Activated CD4-positive, alpha-beta memory T cell treated with anti-CD3 and anti-CD28 coated beads, Interleukin-2, amount 10 ng/mL, durations not matched to agents 7 days and 5 days (primary cell): ENCODE results near the gene TSPAN9. TPM values are rescaled to one million over a fixed set of nuclear protein-coding genes. Genes with fewer than 3 reads are reported as not detected.

Experiments used
- CTCF ChIA-PET: fragments of 350-600 bp; sonication (Branson Sonifier 250); formaldehyde crosslinking; loops from one replicate; lab custom pipeline; 2021; ENCODE audit warnings: antibody characterized with exemption, inconsistent platforms; lab: Charles Lee
- POLR2A ChIA-PET: fragments of 350-600 bp; sonication (Branson Sonifier 250); formaldehyde crosslinking; loops from one replicate; lab custom pipeline; 2021; ENCODE audit warnings: antibody characterized with exemption; lab: Charles Lee
- DNase-seq: peaks from one replicate; pipeline ENCODE4 v3.0.0-alpha.2; 2020
- H3K27ac Mint-ChIP-seq: one replicate; pipeline ENCODE4 v1.8.0; 2021; ENCODE audit warnings: mild to moderate bottlenecking, mixed read lengths
- H3K27me3 Mint-ChIP-seq: one replicate; pipeline ENCODE4 v1.8.0; 2021; ENCODE audit warnings: mixed read lengths
- H3K36me3 Mint-ChIP-seq: one replicate; pipeline ENCODE4 v1.8.0; 2021; ENCODE audit warnings: low read depth, mixed read lengths
- H3K4me1 Mint-ChIP-seq: one replicate; pipeline ENCODE4 v1.8.0; 2021; ENCODE audit warnings: mixed read lengths
- H3K4me3 Mint-ChIP-seq: one replicate; pipeline ENCODE4 v1.8.0; 2021; ENCODE audit warnings: mild to moderate bottlenecking, mixed read lengths
- H3K9me3 Mint-ChIP-seq: one replicate; pipeline ENCODE4 v1.8.0; 2021; ENCODE audit warnings: mixed read lengths
- total RNA-seq, 2 experiments: library from RNA; stranded (reverse); gene quantifications; one replicate each; pipeline ENCODE4 v1.2.3, GENCODE V29; 2021

Gene TSPAN9
- total RNA-seq, 2 experiments from 2014 or later, result 0.18 to 0.28 TPM

DNA sequence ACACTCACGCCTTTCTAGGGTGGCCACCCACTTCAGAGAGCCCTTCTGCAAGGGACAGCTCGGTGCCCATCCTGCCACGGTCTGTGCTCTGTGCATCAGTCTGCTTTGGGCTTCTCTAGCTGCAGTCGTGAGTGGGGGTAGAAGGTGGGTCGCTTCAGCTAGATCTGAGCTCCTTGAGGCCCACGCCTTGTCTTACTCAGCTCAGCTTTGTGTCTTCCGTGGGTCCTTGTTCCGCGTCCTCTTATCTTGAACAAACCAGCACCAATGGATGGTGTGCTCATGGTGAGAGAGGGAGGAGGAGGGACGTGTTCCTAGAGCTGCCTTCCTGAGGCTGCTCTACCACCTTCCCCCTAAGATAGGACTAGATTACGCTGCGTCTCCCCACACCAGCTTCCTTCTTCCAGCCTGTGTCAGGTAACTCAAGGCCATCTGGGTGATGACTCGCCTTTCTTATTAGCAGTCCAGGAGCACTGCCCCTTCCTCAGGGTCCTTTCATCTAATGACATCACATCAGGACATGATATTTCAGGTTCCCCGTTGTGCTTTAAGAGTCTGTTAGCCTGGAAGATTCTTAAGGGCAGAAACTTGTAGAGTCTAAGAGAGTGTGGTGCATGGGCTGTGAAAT is 118.8 kb downstream of the TSPAN9 start:
- no peak overlapping the region for H3K27ac Mint-ChIP-seq
- no peaks in the 10 kb centered on the region for H3K4me1 Mint-ChIP-seq
- no peak overlapping the region for H3K4me3 Mint-ChIP-seq
- H3K27me3 Mint-ChIP-seq, result peaks cover 33% of the 10 kb centered on the region
- H3K9me3 Mint-ChIP-seq, result no peaks in the 10 kb centered on the region
- ChIA-PET POLR2A (no interaction called here), CTCF (interaction anchor here (0.6 kb wide), 1 partner anchor 320 kb away, joined by 3 read pairs; no protein-coding TSS in a partner anchor)
- no peaks in the 10 kb centered on the region for H3K36me3 Mint-ChIP-seq
- no peak for DNase-seq

DNA sequence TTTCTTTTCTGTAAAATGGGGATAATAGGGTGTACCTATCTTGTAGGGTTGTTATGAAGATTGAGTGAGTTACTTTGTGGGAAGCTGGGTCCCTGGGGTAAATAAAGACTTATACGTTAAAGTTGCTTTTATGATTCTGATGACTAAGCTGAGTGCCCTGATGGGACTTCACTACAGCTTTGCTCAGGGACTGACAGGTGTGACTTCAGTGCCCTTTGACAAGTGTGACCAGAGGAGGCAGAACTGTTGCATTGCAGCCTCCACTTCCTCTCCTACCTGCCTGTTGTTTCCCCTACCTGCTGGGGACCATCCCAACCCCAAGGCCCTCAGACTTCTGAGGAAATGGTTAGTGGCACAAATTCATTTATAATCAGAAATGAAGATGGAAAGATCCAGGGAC is 119.3 kb downstream of the TSPAN9 start:
- ChIA-PET POLR2A (no interaction called here), CTCF (no interaction called here)
- Mint-ChIP-seq H3K27ac (no peak overlapping the region), H3K27me3 (peaks cover 38% of the 10 kb centered on the region), H3K4me3 (no peak overlapping the region), H3K9me3 (no peaks in the 10 kb centered on the region), H3K4me1 (no peaks in the 10 kb centered on the region), H3K36me3 (no peaks in the 10 kb centered on the region)
- DNase-seq, result no peak

DNA sequence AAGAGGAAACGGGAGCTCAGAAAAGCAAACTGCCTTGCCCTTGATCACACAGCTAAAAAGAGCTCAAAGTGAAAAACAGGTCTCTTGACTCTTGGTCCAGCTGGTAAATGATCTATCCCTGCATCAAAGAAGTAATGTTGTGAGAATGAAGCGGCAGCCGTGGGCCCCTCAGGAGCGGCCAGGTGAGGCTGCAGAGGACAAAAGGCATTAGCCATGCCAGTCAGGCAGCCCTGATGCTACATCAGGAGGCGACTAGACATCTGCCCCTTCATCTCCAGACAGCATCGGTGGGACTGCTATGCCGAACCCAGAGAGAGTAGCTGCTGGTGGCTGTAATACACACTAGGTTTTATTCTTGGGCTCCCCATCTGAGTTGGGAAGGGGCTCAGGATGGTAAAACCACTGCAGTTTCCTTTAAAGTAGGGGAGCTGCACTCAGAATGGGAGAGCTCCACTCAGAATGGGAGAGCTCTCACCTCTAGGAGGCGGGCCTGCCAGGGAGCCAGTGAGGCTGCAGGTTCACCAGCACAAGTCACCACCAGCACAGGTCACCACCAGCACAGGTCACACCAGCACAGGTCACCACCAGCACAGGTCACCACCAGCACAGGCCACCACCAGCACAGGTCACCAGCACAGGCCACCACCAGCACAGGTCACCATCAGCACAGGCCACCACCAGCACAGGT is 120.1 kb downstream of the TSPAN9 start:
- no peaks in the 10 kb centered on the region for H3K36me3 Mint-ChIP-seq
- POLR2A ChIA-PET, result no interaction called here
- CTCF ChIA-PET, result no interaction called here
- no peak overlapping the region for H3K4me3 Mint-ChIP-seq
- no peaks in the 10 kb centered on the region for H3K4me1 Mint-ChIP-seq
- H3K9me3 Mint-ChIP-seq, result no peaks in the 10 kb centered on the region
- H3K27me3 Mint-ChIP-seq, result peaks cover 46% of the 10 kb centered on the region
- H3K27ac Mint-ChIP-seq, result no peak overlapping the region
- no peak for DNase-seq

DNA sequence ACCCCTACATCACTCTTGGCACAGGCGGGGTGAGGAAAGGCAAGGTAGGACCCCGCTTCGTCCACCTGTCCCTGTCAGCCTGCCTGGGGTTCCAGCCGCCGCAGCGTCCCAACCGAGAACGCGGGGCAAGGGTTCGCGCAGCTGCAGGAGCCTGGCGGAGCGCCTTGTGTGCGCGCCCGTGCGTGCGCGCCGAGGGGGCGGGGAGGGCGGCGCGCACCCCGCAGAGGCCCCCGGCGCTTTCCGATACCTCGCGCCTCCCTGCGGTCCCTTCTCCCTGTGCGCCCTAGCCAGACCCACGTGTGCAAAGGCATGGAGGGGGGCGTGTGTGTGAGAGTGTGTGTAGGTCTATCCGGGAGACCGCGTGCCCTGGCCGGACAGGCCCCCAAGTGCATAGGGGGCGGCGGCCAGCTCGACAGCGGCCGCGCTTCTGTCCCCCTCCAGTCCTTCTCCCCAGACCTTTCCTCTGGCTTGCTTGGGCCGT is 122.4 kb downstream of the TSPAN9 start:
- no peaks in the 10 kb centered on the region for H3K36me3 Mint-ChIP-seq
- no peaks in the 10 kb centered on the region for H3K4me1 Mint-ChIP-seq
- no peaks in the 10 kb centered on the region for H3K9me3 Mint-ChIP-seq
- POLR2A ChIA-PET, result no interaction called here
- no peak overlapping the region for H3K27ac Mint-ChIP-seq
- CTCF ChIA-PET, result no interaction called here
- H3K4me3 Mint-ChIP-seq, result no peak overlapping the region
- no peak for DNase-seq
- peaks cover 60% of the 10 kb centered on the region for H3K27me3 Mint-ChIP-seq

DNA sequence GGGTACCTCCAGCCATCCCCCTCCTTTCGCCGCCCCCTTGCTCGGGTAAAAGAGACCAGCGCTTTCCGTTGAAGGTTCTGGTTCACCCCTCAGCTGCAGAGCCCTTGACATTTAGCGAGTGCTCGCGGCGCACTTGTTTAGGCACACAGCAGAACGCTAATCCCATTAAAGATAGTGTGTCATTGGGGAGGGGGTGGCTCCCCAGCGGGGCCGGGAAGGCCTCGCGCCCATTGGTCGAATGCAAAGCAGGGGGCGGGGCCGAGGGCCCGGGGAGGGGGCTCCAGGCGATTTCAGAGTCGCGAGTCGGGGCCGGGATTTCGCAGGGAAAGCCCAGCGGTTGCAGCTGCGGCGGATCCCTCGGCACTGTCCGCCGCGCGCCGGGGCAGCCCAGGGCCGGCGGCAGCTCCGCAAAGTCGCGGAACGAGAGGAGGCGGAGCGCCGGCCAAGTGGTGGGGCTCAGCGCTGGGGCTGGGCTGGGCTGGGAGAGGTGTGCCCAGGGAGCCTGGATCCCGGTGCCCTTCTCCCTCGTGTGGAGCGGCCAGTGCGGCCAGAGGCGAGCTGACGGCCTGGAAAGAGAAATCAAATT is 122.9 kb downstream of the TSPAN9 start:
- Mint-ChIP-seq H3K4me3 (no peak overlapping the region), H3K9me3 (no peaks in the 10 kb centered on the region), H3K27me3 (peaks cover 60% of the 10 kb centered on the region), H3K4me1 (no peaks in the 10 kb centered on the region), H3K27ac (no peak overlapping the region), H3K36me3 (no peaks in the 10 kb centered on the region)
- ChIA-PET POLR2A (no interaction called here), CTCF (no interaction called here)
- DNase-seq, result no peak

DNA sequence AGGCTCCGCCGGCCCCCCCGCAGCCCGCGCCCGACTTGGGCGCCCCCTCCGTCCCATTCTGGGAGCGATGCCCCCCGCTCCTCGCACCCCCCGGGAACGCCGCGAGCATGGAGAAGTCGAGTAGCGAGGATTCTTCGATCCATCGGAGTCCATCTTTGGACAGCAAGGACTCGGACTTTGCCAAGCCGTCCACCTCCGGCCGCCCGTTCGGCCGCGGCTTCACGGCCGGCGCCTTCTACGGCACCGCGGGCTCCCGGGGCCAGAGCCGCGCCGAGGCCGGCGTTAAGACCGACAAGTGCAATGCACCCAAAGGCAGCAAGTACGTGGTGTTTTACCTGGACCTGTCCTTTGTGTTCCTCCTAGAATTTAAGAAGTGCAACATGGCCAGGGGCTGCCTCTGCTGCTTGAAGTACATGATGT is 123.6 kb downstream of the TSPAN9 start:
- H3K4me1 Mint-ChIP-seq, result no peaks in the 10 kb centered on the region
- CTCF ChIA-PET, result no interaction called here
- H3K9me3 Mint-ChIP-seq, result no peaks in the 10 kb centered on the region
- POLR2A ChIA-PET, result no interaction called here
- H3K27ac Mint-ChIP-seq, result no peak overlapping the region
- H3K27me3 Mint-ChIP-seq, result peaks cover 55% of the 10 kb centered on the region
- no peaks in the 10 kb centered on the region for H3K36me3 Mint-ChIP-seq
- DNase-seq, result no peak
- H3K4me3 Mint-ChIP-seq, result no peak overlapping the region

DNA sequence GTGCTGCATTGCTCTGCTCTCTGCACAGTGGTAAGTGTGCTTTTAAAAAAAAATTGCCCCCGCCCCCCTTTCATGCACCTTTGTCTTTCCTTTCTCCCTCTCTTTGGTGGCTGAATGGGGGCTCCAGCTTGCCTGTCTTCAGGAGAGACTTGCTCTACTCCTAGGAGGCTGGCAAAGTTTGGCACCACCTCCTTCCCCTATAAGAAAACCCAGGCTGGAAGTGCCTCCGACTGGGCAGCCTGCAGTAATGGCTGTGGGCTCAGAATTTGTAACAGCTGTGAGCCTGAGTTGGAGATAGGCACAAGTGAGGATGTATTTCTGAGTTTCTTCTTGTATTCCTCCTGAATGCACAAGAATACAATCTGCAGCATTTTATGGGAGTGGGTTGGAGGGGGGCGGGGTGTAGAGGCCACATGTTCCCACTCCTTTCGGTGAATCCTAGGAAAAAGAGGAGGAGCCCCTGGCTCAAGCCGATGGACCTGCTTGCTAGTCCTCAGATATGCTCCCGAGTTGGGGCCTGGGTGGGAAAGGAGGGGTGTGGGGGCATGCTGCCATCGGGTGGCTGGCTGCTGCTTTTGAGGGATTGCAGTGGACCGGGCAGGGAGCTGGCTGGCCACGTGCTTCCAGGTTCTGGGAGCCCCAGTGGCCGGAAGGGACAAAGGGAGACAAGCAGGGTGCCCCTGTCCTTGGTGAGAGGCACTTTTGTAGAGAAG is 124.3 kb downstream of the TSPAN9 start:
- no peak overlapping the region for H3K27ac Mint-ChIP-seq
- ChIA-PET CTCF (no interaction called here), POLR2A (no interaction called here)
- H3K4me3 Mint-ChIP-seq, result no peak overlapping the region
- peaks cover 48% of the 10 kb centered on the region for H3K27me3 Mint-ChIP-seq
- no peaks in the 10 kb centered on the region for H3K9me3 Mint-ChIP-seq
- DNase-seq, result no peak
- H3K36me3 Mint-ChIP-seq, result no peaks in the 10 kb centered on the region
- no peaks in the 10 kb centered on the region for H3K4me1 Mint-ChIP-seq

DNA sequence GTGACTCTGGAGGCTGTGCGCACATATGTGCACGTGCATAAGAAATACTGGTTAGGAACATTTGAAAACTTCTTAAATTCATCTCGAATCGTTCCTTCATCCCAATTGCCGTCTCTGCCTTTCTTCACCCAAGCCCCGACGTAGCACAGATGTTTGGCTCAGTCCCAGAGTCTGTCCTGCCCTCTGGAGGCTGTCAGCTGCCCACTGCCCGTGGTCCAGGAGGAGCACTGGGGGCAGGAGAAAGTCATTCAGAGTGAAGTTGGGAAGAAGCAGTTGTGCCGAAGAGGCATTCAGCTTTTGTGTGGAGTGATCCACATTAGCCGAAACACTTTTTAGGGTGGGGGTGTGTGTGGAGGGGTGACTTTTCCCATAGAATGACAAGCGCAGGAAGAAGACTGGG is 124.9 kb downstream of the TSPAN9 start:
- H3K27me3 Mint-ChIP-seq, result peaks cover 42% of the 10 kb centered on the region
- no peak overlapping the region for H3K4me3 Mint-ChIP-seq
- no peak for DNase-seq
- POLR2A ChIA-PET, result no interaction called here
- no peak overlapping the region for H3K27ac Mint-ChIP-seq
- H3K4me1 Mint-ChIP-seq, result no peaks in the 10 kb centered on the region
- H3K9me3 Mint-ChIP-seq, result no peaks in the 10 kb centered on the region
- no peaks in the 10 kb centered on the region for H3K36me3 Mint-ChIP-seq
- CTCF ChIA-PET, result interaction anchor here (1.5 kb wide), 1 partner anchor 16 kb away, joined by 4 read pairs; no protein-coding TSS in a partner anchor

DNA sequence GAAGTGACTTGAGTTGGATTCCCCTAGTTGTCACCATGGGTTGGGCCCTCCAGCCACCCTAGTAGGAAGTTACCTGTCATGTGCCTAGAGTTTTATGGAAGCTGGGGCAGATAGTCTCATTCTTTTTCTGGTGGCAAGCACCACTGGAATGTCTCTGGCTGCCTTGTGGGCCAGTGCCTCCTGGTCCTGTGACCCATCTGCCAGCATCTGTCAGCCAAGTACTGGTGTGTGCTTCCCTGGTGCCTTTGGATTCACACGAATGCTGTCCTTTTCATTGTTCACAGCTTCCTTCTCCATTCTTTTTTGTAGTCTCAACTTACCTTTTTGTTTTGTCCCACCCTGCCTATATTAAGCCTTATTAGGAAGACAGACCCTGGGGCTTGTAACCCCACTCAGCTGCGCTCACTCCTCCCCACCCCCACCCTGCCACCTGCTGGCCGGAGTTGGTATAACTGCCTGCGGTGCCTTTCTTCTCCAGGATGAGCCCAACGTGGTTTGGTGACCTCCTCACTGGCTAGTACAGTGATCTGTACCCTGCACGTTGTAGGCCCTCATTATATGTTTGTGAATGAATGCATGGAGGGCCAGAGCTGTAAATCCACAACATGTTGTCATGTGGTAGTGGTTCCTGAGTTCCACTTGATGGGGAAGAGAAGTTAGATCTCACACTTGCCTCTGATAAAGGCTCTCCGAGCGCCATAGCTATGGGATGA is 125.7 kb downstream of the TSPAN9 start:
- ChIA-PET CTCF (interaction anchor here (0.9 to 1.5 kb wide), 6 partner anchors 9 to 132 kb away, joined by 3 to 8 read pairs (median 4); no protein-coding TSS in a partner anchor), POLR2A (no interaction called here)
- no peak overlapping the region for H3K4me3 Mint-ChIP-seq

DNA sequence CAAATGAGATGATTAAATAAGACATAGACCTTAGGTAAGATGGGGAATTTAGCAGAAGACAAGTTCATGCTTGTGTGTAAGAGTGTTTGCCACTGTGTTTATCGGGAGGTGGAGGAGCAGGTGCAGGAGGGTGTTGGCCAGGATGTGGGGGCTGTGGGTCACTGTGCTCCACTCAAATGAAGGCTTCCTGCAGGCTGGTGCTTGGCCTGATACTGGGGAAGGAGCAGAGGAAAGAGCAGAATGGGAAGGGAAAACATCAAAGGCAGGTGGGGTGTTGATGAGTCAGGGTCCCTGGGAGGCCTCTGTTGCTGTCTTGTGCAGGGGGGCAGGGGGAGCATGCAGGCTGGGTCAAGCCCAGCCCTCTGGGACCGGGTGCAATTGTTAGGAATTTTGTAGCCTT is 126.5 kb downstream of the TSPAN9 start:
- no peak for DNase-seq
- Mint-ChIP-seq H3K9me3 (no peaks in the 10 kb centered on the region), H3K36me3 (no peaks in the 10 kb centered on the region), H3K4me3 (no peak overlapping the region), H3K4me1 (no peaks in the 10 kb centered on the region), H3K27ac (no peak overlapping the region), H3K27me3 (peaks cover 38% of the 10 kb centered on the region)
- POLR2A ChIA-PET, result no interaction called here
- CTCF ChIA-PET, result interaction anchor here (0.9 to 1.5 kb wide), 5 partner anchors 10 to 133 kb away, joined by 3 to 8 read pairs (median 4); no protein-coding TSS in a partner anchor

More for the DNA sequence above, 125.7 kb downstream of the TSPAN9 start:
- no peaks in the 10 kb centered on the region for H3K9me3 Mint-ChIP-seq
- H3K27ac Mint-ChIP-seq, result no peak overlapping the region
- H3K4me1 Mint-ChIP-seq, result no peaks in the 10 kb centered on the region
- peaks cover 38% of the 10 kb centered on the region for H3K27me3 Mint-ChIP-seq
- peak; percentile 58 for DNase-seq
- no peaks in the 10 kb centered on the region for H3K36me3 Mint-ChIP-seq

DNA sequence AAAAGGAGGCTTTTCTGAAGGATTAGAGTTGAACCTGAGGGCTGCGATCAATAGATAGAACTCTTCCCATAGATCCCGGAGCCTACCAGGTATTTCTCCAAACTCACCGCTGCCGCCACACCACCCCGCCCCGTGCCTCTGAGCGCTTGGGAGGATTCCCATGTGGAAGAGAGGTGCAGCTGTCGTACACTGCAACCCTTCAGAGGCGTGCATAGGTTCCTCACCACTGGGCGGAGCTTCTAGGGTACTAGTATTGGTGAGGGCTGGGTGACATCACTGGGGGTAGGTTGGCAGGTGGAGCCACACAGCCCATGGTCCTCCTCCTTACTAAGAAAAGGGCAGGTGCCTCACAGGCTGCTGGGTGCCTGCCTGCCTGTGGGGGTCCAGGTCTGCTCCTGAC is 127.0 kb downstream of the TSPAN9 start:
- H3K27me3 Mint-ChIP-seq, result peaks cover 35% of the 10 kb centered on the region
- H3K36me3 Mint-ChIP-seq, result no peaks in the 10 kb centered on the region
- H3K9me3 Mint-ChIP-seq, result no peaks in the 10 kb centered on the region
- ChIA-PET POLR2A (no interaction called here), CTCF (no interaction called here)
- no peak overlapping the region for H3K27ac Mint-ChIP-seq
- no peak overlapping the region for H3K4me3 Mint-ChIP-seq
- H3K4me1 Mint-ChIP-seq, result no peaks in the 10 kb centered on the region
- DNase-seq, result no peak

DNA sequence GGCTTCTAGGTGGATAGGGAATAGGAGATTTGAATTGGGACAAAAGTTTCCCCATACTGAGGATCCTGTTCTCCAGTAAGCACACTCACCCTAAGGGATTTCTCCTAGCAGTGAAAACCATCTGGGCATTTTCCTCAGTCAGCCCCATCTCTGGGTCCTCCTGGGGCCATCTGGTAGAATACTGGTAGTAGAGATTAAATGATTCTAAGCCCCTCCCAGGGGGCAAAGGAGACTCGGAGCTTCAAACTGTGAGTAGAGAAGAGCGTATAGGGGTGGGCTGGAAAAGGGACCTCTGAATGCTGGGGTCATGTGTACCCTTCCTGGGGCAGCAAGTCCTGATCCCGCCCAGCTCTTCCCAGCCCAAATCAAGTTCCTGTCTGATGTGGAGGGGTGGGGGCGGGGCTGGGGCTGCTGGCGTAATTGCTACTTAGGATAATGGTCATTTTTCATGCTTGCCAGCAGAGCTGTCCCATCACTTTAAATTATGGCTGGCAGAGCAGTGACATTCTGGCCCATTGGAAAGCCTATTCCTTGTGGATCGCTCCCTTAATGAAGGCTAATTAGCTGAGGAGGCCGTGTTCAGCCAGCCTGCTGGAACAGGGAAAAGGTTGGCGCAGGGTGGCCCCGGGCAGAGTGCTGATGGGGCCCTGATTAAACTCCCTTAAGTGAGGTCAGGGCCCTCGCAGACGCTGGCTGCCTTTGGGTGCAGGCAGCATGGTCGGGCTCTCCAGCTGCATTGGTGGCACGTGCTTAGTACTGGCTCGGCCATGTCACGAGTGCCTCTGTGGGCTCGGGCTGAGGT is 127.8 kb downstream of the TSPAN9 start:
- Mint-ChIP-seq H3K4me1 (no peaks in the 10 kb centered on the region), H3K36me3 (no peaks in the 10 kb centered on the region), H3K9me3 (no peaks in the 10 kb centered on the region), H3K27me3 (peaks cover 28% of the 10 kb centered on the region), H3K4me3 (no peak overlapping the region), H3K27ac (no peak overlapping the region)
- POLR2A ChIA-PET, result no interaction called here
- CTCF ChIA-PET, result no interaction called here
- DNase-seq, result no peak
